Stimulated activated CD4-positive, alpha-beta T cell treated with anti-CD3 and anti-CD28 coated beads, TNF-alpha, amount 100 ng/mL, for 4 hours (primary cell): ENCODE measurements around the gene NUMA1.

ENCODE experiments used
- DNase-seq, 3 experiments: peaks; one replicate each; pipeline ENCODE4 v3.0.0-alpha.2; 2020; ENCODE audit warnings: low read depth in 3 of 3

The NUMA1 gene

DNA sequence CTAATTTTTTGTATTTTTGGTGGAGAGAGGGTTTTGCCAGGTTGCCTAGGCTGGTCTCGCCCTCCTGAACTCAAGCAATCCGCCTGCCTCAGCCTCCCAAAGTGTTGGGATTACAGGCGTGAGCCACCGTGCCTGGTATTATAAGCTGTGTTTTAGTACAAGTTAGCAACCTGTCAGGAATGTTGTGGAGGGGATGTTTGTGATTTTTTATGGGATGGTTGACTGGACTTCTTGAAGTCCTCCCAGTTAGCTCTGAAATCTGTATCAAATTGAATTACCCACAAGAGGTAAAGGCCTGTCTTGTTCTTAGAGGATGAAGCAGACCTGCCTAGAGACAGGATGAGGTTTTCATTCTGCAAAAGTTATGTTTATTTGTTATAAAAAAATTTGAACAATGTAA lies 115.7 kb downstream of the NUMA1 start:
- DNase-seq, result no peak

DNA sequence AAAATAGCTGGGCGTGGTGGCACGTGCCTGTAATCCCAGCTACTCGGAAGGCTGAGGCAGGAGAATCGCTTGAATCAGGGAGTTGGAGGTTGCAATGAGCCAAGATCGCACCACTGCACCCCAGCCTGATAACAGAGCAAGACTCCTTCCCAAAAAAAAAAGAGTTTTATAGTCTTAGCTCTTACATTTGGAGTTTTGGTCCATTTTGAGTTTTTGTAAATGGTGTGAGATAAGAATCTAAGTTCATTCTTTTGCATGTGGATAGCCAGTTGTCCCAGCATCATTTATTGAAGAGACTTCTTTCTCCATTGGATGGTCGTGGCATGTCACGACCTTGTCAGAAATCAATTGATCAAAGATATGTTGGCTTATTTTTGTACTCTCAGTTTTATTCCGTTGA lies 116.9 kb downstream of the NUMA1 start:
- DNase-seq, result no peak

DNA sequence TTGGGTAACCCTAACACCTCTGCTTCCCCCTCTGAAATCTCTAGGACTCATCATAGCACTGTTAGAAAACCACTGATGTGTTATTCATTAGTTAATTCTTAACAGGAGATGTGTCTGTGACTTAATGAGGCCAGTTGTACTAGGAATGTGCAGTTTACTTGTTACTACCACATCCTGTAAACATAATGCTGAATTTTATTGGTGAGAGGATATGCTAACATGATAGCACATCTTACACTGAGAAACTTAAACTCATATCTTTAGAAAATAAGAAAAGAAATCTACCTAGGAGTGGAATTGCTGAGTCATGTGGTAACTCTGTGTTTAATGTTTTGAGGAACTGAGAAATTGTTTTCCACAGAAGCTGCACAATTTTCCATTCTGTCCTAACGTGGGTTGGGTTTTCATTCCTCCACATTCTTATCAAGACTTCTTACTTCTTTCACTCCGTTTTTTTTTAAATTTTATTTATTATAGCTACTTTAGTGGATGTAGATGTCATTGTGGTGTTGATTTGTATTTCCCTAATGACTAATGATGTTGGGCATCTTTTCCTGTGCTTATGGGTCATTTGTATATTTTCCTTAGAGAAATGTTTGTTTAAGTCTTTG lies 117.8 kb downstream of the NUMA1 start:
- no peak for DNase-seq

DNA sequence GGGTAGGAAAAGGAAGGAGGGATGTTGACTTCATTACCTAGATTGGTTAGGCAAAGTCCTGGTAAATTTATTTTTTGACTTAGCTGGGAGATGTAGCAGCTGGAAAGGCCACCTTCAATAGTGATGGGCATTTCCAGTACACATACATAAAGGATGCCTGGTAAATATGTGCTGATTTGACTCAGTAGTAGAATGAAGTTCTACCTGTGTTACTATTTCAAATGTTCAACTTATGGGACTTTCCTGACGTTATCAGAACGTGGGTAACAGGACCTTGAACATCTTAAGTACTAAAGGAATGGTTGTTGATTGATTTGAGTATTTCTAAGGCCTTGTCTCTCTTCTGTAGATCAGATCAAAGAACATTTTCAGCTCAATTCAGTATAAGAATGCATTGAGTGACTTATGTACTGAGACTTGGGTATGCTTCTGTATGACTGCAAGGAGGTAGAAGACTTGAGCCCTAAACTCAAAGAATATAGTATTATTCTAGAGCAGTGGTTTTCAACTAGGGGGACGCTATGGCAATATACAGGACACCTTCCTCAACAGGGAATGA lies 124.4 kb downstream of the NUMA1 start:
- DNase-seq, result no peak
